ENCODE results near the gene IMMP2L.

- no peak for TF ChIP-seq EZH2 (IDR thresholded peaks at IDR 0.05; ENCODE audit: insufficient read depth, poor library complexity, severe bottlenecking)
- no peak for TF ChIP-seq EZH2phosphoT487 (IDR thresholded peaks at IDR 0.05; ENCODE audit: insufficient read depth, low read depth)
Measured at GRCh38 chr7:111558991-111559390, 3.3 kb downstream of the IMMP2L start.

Data from GM23248 (cell line).